NCI-H82 treated with DMSO at 0.1 percent for 48 hours (cell line): ENCODE data around the gene ING3.

Experiments
- DNase-seq: peaks from one replicate; lab custom pipeline; 2025; ENCODE audit not compliant: unreplicated experiment; lab: John Stamatoyannopoulos, UW

Gene ING3

DNA sequence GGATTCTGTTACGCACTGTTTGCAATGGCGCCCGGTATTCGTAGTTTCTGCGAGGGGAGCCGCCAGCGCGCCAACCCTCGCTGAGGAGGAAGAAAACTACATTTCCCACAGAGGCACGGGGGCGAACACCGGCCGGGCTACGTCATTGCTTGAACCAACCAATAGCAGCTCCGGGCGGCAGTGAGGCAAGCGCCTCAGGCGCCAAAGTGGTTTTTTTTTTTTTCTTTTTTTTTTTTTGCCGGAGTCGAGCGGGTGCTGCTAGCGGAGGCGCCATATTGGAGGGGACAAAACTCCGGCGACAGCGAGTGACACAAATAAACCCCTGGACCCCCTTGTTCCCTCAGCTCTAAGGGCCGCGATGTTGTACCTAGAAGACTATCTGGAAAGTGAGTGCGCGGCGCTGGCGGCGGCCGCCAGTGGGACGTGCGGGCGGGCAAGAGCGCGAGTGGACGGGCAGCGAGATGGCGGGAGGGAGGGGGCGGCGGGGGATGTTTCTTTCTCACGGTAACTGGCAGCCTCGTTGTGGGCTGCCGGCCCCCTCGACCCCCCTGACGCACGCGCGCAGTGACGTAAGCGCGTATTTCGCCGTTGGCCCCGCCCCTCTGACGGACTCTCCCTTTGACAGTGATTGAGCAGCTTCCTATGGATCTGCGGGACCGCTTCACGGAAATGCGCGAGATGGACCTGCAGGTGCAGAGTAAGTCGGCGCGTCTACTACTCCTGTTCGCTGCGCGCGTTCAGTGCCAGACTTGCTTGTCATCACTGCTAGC, at the start of gene ING3:
TSS of gene ING3 (plus strand) at position 239 of the 770 bp plus-strand sequence. CDS start at position 359, 120 bp downstream.
- DNase-seq, result peak; percentile 94

DNA sequence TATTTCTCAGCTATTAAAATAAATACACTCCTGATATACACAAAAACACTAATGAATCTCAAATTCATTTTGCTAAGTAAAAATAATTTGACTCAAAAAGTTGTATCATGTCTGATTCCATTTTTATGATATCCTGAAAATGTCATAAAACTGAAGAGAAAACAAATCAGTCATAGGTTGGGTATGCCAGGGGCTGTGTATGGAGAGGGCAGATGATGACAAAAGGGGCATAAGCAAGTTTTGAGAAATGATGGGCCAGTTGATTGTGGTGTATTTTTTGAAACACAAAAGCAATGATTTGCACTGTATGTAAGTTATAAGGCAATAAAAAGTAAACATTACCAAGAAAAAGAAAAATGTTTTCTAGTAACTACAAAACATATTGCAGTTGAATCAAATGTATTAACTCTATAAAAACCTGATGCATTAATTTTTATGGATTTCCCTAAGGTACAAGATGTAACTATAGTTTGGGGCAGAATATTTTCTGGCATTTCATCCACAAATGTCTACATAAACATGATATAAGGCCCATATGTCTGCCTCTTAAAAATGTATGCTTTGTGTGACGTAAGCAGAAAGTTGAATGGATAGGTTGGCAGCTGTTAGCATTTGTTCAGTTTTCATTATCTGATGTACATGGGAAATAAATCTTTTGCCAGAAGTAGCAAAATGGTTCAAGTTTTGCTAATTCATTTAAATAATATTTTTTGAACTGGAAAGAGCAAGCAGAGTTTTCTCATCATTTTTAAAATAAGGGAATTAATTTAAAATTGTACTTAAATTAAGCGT, 35.1 kb upstream of the ING3 start:
- no peak for DNase-seq

GRCh38 chr7:120916121-120916520, 34.5 kb upstream of the ING3 start:
- DNase-seq, result no peak

GRCh38 chr7:120916538-120916937, 34.0 kb upstream of the ING3 start:
- no peak for DNase-seq

- DNase-seq, result no peak
These were observed 31.1 kb upstream of the ING3 start for GRCh38 chr7:120919466-120919865.

DNA sequence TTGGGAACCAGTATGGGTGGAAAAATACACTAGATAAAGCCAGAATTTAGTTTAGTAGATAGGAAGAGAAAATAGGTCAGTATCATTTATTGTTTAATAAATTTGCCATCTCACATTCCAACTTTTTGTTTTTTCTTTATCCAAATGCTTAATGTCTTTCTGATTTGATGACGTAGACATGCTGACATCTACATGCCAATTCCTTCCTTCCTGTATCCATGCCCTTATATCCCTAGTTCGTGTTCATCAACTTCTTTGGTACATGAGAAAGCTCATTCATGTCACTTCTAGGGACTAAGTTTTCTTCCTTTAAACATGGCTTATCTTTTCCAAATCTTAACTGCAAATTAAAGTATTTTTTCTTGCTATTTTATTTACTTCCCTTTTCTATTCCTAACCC, 30.5 kb upstream of the ING3 start:
- DNase-seq, result no peak

GRCh38 chr7:120920591-120921274, 29.8 kb upstream of the ING3 start:
- no peak for DNase-seq

DNA sequence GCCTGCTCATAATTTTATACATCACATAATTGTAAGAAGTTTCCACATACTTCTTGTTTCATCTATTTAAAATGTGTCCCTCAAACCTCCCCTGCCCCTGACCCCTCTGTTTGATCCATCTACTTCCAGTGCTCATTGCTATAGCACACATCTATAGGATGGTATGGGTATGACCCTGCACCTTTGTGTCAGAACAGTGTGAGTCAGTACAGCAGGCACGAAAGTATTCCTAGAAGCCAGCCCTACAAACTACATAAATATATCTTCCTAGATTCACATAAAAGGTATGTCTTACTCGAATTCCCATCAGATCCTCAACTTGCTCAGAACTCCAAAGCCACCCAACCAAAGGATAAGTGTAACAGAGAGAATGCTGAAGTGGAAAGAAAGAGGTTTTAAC, 25.7 kb upstream of the ING3 start:
- no peak for DNase-seq

GRCh38 chr7:120925392-120925791, 25.2 kb upstream of the ING3 start:
- DNase-seq, result no peak

DNA sequence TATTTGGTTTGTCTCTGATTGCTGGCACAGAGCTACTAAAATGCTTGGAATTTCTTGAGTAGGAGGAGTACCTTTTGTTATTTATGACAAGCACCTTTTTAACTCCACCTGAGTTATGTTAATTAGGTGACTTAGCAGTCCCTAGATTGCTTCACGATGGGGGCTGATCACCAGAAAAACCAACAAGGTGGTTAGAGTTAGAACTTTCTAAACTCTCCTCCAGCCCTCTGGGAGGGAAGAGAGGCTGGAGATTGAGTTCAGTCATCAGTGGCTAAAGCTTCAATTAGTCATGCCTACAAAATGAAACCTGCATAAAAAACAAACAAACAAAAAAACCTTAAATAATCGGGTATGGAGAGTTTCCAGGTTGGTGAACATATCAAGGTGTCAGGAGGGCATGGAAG, 23.6 kb upstream of the ING3 start:
- no peak for DNase-seq

DNA sequence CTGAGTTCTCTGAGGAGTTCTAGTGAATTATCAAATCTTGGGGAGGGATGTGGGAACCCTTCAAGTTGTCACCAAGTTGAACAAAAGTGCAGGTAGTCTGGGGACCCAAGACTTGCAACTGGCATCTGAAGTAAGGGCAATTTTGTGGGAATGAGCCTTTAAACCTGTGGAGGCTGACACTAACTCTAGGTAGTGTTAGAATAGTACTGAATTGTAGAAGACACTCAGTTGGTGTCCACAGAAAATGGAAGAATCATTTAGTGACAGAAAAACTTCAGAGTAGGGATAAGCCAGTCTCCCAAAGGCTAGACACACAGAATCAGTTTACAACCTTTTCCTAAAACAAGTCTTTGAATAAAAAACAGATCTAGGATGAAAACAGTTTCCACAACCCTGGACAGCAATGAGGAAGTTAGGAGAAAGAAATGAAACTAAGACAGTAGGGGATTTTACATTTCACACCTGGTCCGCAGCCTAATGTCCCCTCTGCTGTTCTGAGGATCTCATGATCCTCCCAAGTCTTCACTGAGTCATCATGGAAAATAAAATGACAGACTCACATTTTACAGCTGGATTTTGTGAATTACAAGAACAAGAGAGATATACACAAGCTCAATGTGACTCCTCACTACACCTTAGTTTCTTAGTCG, 23.0 kb upstream of the ING3 start:
- DNase-seq, result no peak

DNA sequence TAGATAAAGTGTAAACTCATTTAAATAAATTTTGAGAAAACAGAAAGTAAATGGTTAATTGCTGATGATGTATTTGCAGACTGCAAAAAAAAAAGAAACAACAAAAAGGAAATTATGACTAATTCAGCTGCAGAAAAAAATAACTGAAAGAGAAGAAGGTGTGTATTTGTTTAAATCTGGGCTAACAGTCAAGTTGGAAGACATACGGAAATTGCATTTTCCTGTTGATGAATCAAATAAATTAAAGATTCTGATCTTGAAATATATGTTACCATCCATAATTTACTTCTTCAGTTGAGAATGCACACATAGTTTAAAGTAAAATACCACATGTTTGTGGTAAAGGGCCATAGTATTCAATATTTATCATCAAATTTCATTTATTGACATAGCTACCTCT, 19.3 kb upstream of the ING3 start:
- DNase-seq, result no peak

DNA sequence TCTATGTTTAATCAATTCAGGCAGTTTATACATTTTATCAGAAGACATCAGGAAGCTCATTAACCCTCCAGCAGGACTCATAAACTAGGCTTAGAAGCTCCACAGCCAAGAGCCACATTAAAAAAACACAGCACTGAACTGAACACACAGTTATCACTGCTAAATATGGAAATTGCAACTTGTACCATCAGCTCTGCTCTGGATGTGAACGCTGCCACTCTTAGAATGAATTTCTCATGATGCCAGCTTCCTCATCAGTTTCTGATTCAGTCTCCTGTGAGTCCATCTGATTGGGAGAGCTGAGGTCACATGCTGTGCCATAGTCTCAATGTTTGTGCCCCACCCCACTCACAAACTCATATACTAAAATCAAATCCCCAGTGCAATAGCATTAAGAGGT, 17.1 kb upstream of the ING3 start:
- no peak for DNase-seq

DNA sequence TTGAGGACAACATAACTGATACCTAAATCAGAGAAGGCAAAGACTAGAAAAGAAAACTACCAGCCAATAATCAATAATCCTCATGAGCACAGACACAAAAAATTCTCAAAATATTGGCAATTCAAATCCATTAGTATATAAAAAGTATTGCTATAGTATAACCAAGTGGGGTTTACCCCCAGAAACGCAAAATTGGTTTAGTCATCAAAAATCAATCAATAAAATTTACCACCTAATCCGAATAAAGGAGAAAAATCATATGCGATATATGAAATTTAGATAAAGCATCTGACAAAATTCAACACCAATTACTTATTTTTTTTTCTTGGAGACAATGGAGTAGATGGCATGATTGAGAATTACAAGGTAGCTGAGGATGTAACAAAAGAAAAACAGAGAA, 11.2 kb upstream of the ING3 start:
- no peak for DNase-seq

- peak; percentile 22 for DNase-seq
These were observed 9.5 kb upstream of the ING3 start for GRCh38 chr7:120941064-120941463.

DNA sequence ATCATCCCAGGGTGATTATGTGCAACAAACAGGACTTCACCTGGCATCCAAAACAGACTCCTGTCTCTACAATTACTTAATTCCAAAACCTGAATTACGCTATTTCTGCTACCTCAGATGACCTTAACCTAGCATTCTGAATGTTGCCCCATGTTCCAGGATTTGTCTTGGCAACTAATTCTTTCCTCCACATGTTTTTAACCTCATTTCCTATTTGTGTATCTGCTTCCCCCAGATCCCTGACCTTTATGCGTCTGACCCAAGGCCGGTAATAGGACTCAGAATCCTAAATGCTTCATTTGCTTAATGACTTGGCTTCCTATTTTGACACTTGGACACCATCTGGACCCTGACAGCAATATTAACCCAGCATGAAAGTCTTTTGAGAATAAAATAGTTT, 8.7 kb upstream of the ING3 start:
- DNase-seq, result no peak

DNA sequence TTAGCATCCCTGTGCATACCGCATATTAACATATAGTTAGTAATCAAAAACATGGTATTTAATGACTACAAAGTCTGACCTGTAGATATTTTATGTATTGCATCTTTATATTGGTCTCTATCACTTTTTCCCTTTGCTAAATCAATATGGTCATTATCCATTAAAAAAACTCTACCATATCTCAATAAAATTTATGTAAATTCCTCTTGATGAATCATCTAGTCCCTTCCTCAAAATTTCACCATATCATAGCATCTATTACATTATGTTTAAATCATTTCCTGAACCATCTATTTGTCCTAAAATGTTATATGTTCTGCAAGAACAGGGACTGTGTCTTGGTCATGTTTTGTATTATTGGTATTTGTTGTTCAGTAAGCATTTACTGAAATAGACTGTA, 7.7 kb upstream of the ING3 start:
- DNase-seq, result no peak

DNA sequence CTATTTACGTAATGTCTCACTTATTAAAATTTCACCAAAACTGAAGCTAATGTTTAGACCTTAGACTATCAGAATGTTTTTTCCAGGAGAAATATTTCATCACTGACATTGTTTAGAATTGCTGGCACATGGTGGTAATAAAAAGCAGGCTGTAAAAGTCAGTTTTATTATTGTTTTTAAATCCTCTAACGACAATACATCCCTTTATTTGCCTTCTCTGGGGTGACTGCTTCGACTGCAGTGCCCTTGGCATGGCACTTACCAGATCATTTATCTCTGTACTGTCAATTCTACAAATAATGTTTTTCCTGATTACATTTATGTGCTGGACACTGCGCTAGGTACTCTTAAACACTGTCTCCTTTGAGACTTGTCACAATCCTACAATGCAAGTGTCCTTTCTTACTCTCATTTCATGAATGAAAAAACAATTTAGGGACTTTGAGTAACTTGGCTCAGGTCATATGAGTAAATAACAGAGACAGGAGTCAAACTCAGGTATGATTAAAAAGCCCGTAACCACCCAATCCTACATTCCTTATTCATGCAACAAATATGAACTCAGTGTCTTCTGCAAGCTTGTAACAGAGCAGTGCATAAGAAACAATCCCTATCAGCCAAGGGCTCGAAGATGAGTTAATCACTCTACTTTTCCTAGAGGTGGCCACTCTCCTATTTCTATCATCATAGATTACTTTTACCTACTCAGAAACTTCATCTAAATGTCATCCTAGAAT, 5.6 kb upstream of the ING3 start:
- no peak for DNase-seq

DNA sequence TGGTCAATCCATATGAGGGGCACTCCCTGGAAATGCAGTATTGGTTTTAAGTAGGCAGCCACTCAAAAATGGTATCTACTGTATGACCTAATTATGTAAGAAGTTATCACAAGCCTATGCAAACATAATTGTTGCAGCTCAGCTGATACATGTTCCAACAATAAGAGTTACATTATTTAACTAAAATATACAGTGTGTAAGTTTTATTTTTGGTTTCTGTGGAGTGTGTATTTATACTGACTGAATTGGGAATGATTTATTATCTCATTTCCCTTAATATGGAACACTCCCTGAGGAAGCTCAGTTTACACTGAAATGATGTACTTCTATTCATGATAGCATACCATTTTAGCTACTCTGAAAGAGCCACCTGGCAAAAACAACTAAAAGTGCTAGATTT, 2.6 kb upstream of the ING3 start:
- no peak for DNase-seq

GRCh38 chr7:120949393-120949911, 1.1 kb upstream of the ING3 start:
- no peak for DNase-seq
